T follicular helper cell (primary cell): ENCODE results near the gene DENND1A.

Experiments used
- DNase-seq: peaks from one replicate; pipeline ENCODE4 v3.0.0-alpha.2; 2020; ENCODE audit warnings: low read depth

The DENND1A gene

GRCh38 chr9:123353984-123354591 lies 575.8 kb downstream of the DENND1A start:
- peak; percentile 33 for DNase-seq

GRCh38 chr9:123353041-123353440 lies 576.9 kb downstream of the DENND1A start:
- DNase-seq, result no peak

GRCh38 chr9:123350590-123351310 lies 579.2 kb downstream of the DENND1A start:
- no peak for DNase-seq

GRCh38 chr9:123349691-123350480 lies 580.0 kb downstream of the DENND1A start:
- peak; percentile 42 for DNase-seq

- DNase-seq, result no peak
Measured at GRCh38 chr9:123349033-123349432, 580.9 kb downstream of the DENND1A start.

- no peak for DNase-seq
Measured at GRCh38 chr9:123348317-123348992, 581.5 kb downstream of the DENND1A start.

GRCh38 chr9:123347289-123348060 lies 582.5 kb downstream of the DENND1A start:
- DNase-seq, result no peak

- DNase-seq, result no peak
Measured at GRCh38 chr9:123346826-123347225, 583.1 kb downstream of the DENND1A start.

- DNase-seq, result no peak
Measured at GRCh38 chr9:123346026-123346425, 583.9 kb downstream of the DENND1A start.

- DNase-seq, result no peak
Measured at GRCh38 chr9:123345567-123345955, 584.4 kb downstream of the DENND1A start.

- DNase-seq, result no peak
Measured at GRCh38 chr9:123344192-123344949, 585.6 kb downstream of the DENND1A start.

GRCh38 chr9:123343443-123344191 lies 586.3 kb downstream of the DENND1A start:
- no peak for DNase-seq

GRCh38 chr9:123342247-123342646 lies 587.7 kb downstream of the DENND1A start:
- DNase-seq, result no peak

GRCh38 chr9:123341816-123342215 lies 588.1 kb downstream of the DENND1A start:
- DNase-seq, result no peak

- no peak for DNase-seq
Measured at GRCh38 chr9:123339666-123340510, 590.0 kb downstream of the DENND1A start.

GRCh38 chr9:123338710-123339665 lies 590.9 kb downstream of the DENND1A start:
- DNase-seq, result peak; percentile 15

- DNase-seq, result no peak
Measured at GRCh38 chr9:123337971-123338370, 592.0 kb downstream of the DENND1A start.

- no peak for DNase-seq
Measured at GRCh38 chr9:123336959-123337358, 593.0 kb downstream of the DENND1A start.
